Uterus (tissue), 2 donors: ENCODE data around the gene FBRSL1.

Experiments
- CTCF ChIP-seq, 4 experiments: fragments of 200-600 bp in 2 of 4; fragments of 450-650 bp in 2 of 4; sonication (generic) in 2 of 4; IDR thresholded peaks; one replicate each; pipeline ENCODE4 v1.5.1; 2016 to 2019; ENCODE audit warnings: antibody characterized with exemption in 4 of 4, mild to moderate bottlenecking in 2 of 4, moderate library complexity in 1 of 4
- POLR2A ChIP-seq, 2 donors: fragments of 450-650 bp; IDR thresholded peaks; one replicate each; pipeline ENCODE4 v1.6.1; 2016; ENCODE audit warnings: antibody characterized with exemption in 2 of 2, mild to moderate bottlenecking in 1 of 2, moderate library complexity in 1 of 2

- TF ChIP-seq POLR2A (IDR thresholded peaks at IDR 0.05) (no peak), CTCF (IDR thresholded peaks at IDR 0.05) (no peak)
These were observed 44.7 kb upstream of the FBRSL1 start for GRCh38 chr12:132444957-132445883.
